Esophagus muscularis mucosa (tissue), 4 donors: ENCODE data around the gene PTPN14. TPM values are rescaled to one million over a fixed set of nuclear protein-coding genes. Genes with fewer than 3 reads are reported as not detected.

ENCODE experiments used
- DNase-seq: peaks from one replicate; pipeline ENCODE4 v3.0.0-alpha.2; 2017; ENCODE audit errors: extremely low spot score
- H3K27ac ChIP-seq, 4 donors: fragments of 200-600 bp; sonication (generic); replicated peaks in 1 of 4; 1 replicate in 3 of 4; 2 replicates in 1 of 4; pipeline ENCODE4 v1.5.1; 2016 to 2019; ENCODE audit warnings: mild to moderate bottlenecking in 1 of 4
- H3K27me3 ChIP-seq, 4 donors: fragments of 200-600 bp; sonication (generic); one replicate each; pipeline versions ENCODE4 v1.5.1 to v1.6.0; 2016 to 2019
- H3K36me3 ChIP-seq, 4 donors: fragments of 200-600 bp; sonication (generic); one replicate each; pipeline ENCODE4 v1.5.1; 2016 to 2019
- H3K4me1 ChIP-seq, 4 donors: fragments of 200-600 bp; sonication (generic); one replicate each; pipeline ENCODE4 v1.5.1; 2016 to 2019
- H3K4me3 ChIP-seq, 4 donors: fragments of 200-600 bp; sonication (generic); 1 replicate in 2 of 4; 2 replicates in 2 of 4; pipeline ENCODE4 v1.5.1; 2016 to 2019; ENCODE audit warnings: mild to moderate bottlenecking in 4 of 4, moderate library complexity in 1 of 4
- H3K9me3 ChIP-seq, 4 donors: fragments of 200-600 bp; sonication (generic); 1 replicate in 3 of 4; 2 replicates in 1 of 4; pipeline ENCODE4 v1.5.1; 2016 to 2019
- EP300 ChIP-seq: sonication (generic); formaldehyde crosslinking; IDR thresholded peaks from one replicate; pipeline ENCODE4 v1.6.1; 2017; ENCODE audit warnings: antibody characterized with exemption
- POLR2A ChIP-seq: fragments of 450-650 bp; IDR thresholded peaks from one replicate; pipeline ENCODE4 v1.6.1; 2017; ENCODE audit warnings: antibody characterized with exemption, moderate library complexity, mild to moderate bottlenecking, low read depth
- POLR2AphosphoS5 ChIP-seq, 2 donors: sonication (generic); formaldehyde crosslinking; IDR thresholded peaks; one replicate each; pipeline ENCODE4 v1.6.1; 2017; ENCODE audit warnings: antibody characterized with exemption in 2 of 2
- WGBS: methylation state at CpG from one replicate; pipeline ENCODE4 v1.1.5; 2018; 5-methylcytosine and 5-hydroxymethylcytosine counted together
- intact Hi-C: fragments of 100-400 bp; cut with DNase I; formaldehyde crosslinking; loops from one replicate; pipeline ENCODE4 v1.15.1; 2023
- total RNA-seq, 4 donors: library from RNA; depleted of rRNA; stranded (reverse); fragments of >200 nt; gene quantifications; one replicate each; pipeline versions ENCODE4 v1.1.0 to v1.2.1, GENCODE V29; 2016
- TF ChIP-seq, protein P1 (sequence below), 3 experiments: fragments of 200-600 bp in 2 of 3; fragments of 450-650 bp in 1 of 3; sonication (generic) in 2 of 3; IDR thresholded peaks; one replicate each; pipeline ENCODE4 v1.5.1; 2017 to 2019; ENCODE audit warnings: antibody characterized with exemption in 3 of 3, mild to moderate bottlenecking in 2 of 3, moderate library complexity in 1 of 3

PTPN14 gene
- total RNA-seq, 4 donors from 2014 or later = 48.5 to 108 (median 69.1) TPM

DNA sequence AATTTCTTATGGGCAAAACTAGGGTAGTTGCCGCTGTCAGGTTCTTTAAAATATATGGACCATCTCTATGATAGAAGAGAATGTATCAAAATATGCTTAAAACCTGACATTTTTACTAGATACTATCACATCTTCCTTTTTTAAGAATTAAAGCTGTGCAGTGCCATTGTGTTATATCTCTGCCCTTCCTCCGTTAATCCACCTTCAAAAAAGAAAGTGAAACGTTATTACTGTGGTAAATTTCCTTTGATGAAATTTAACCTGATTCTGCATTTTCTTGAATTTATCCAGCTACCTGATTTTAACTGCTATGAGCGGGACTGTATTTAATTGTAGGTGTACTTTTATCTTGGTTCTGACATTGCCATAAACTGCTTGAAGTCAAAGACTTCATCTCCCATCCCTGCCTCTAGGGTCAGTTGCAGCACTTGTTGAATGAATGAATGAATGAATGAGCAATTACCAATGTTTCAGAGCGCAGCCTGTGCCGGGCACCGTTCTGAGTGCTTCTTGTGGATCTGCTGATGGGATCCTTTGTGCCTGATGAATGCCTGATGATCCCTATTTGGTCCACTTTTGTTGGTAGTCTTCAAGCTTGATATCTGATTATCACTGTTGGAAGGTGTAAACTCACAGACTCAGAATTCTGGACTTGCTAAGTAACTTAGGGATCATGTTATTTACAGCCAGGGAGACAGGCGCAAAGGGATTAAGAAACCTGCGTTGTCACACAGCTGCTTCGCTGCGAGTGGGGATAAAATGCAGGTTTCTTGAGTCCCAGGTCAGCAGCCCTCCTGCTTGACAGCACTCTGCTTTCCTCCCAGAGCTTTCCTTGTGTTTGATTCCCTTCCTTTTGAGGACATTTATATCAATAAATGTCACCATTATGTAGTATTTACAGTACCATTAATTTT lies 240.4 kb downstream of the PTPN14 start:
- Histone ChIP-seq H3K36me3 (peaks cover 0 to 17% (median 7%) of the 10 kb centered on the region in 4 donors), H3K27me3 (no peaks in the 10 kb centered on the region), H3K9me3 (no peaks in the 10 kb centered on the region), H3K27ac (no peak overlapping the region), H3K4me1 (peaks cover 0 to 14% (median 0%) of the 10 kb centered on the region in 4 donors), H3K4me3 (no peak overlapping the region)
- intact Hi-C loops = no loop called here
- TF ChIP-seq EP300 (no peak), POLR2AphosphoS5 (IDR thresholded peaks at IDR 0.05) (no peak), POLR2A (no peak)
- TF ChIP-seq, protein P1, sequence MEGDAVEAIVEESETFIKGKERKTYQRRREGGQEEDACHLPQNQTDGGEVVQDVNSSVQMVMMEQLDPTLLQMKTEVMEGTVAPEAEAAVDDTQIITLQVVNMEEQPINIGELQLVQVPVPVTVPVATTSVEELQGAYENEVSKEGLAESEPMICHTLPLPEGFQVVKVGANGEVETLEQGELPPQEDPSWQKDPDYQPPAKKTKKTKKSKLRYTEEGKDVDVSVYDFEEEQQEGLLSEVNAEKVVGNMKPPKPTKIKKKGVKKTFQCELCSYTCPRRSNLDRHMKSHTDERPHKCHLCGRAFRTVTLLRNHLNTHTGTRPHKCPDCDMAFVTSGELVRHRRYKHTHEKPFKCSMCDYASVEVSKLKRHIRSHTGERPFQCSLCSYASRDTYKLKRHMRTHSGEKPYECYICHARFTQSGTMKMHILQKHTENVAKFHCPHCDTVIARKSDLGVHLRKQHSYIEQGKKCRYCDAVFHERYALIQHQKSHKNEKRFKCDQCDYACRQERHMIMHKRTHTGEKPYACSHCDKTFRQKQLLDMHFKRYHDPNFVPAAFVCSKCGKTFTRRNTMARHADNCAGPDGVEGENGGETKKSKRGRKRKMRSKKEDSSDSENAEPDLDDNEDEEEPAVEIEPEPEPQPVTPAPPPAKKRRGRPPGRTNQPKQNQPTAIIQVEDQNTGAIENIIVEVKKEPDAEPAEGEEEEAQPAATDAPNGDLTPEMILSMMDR (IDR thresholded peaks at IDR 0.05) = no peak
- WGBS = 79% methylated on average over 11 of the region's 11 CpGs
- DNase-seq = no peak

DNA sequence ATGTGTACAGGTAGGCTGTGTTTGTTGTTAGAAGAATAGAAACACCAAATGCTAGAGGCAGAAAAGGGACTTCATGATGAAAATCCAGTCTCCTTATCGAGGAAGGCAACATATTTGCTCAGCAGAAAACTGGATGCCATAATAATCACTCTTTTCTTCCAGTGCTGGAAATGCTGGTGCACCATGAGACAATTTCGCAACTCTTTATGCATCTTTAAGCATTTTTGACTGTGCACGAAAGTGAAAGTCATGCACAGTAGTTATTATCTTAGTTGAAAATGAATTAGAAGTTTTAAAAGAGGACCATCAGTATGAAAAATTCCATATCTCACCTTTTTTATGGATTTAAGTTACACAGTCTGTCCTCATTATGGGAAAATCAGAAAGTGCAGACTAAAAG lies 241.4 kb downstream of the PTPN14 start:
- Histone ChIP-seq H3K27ac (no peak overlapping the region), H3K4me1 (peaks cover 0 to 16% (median 0%) of the 10 kb centered on the region in 4 donors), H3K4me3 (no peak overlapping the region), H3K27me3 (no peaks in the 10 kb centered on the region), H3K9me3 (no peaks in the 10 kb centered on the region), H3K36me3 (peaks cover 0 to 11% (median 4%) of the 10 kb centered on the region in 4 donors)
- TF ChIP-seq EP300 (no peak), POLR2AphosphoS5 (IDR thresholded peaks at IDR 0.05) (no peak), POLR2A (no peak)
- TF ChIP-seq, protein P1 (IDR thresholded peaks at IDR 0.05) = no peak
- intact Hi-C loops = no loop called here
- DNase-seq = no peak
- 78% methylated on average over 3 of the region's 3 CpGs for WGBS

- TF ChIP-seq, protein P1 (IDR thresholded peaks at IDR 0.05) = no peak
- TF ChIP-seq EP300 (no peak), POLR2A (no peak), POLR2AphosphoS5 (IDR thresholded peaks at IDR 0.05) (no peak)
- Histone ChIP-seq H3K4me3 (no peak overlapping the region), H3K4me1 (peaks cover 7 to 21% (median 11%) of the 10 kb centered on the region in 4 donors), H3K36me3 (peaks cover 0 to 6% (median 2%) of the 10 kb centered on the region in 4 donors), H3K27ac (no peak overlapping the region), H3K27me3 (no peaks in the 10 kb centered on the region), H3K9me3 (no peaks in the 10 kb centered on the region)
- no peak for DNase-seq
- 97% methylated on average over 3 of the region's 6 CpGs for WGBS
- intact Hi-C loops = no loop called here
These were observed 245.1 kb downstream of the PTPN14 start for GRCh38 chr1:214306269-214306668.

- 96% methylated on average over 9 of the region's 9 CpGs for WGBS
- Histone ChIP-seq H3K4me3 (no peak overlapping the region), H3K36me3 (peaks cover 0 to 6% (median 2%) of the 10 kb centered on the region in 4 donors), H3K27ac (no peak overlapping the region), H3K9me3 (no peaks in the 10 kb centered on the region), H3K4me1 (peaks cover 7 to 16% (median 11%) of the 10 kb centered on the region in 4 donors), H3K27me3 (no peaks in the 10 kb centered on the region)
- TF ChIP-seq EP300 = no peak
- no peak for TF ChIP-seq POLR2AphosphoS5 (IDR thresholded peaks at IDR 0.05)
- TF ChIP-seq, protein P1 (IDR thresholded peaks at IDR 0.05) = no peak
- TF ChIP-seq POLR2A = no peak
- DNase-seq = no peak
- intact Hi-C loops = no loop called here
These were observed 246.1 kb downstream of the PTPN14 start for GRCh38 chr1:214305164-214305751.
